Ureter (tissue), 1 donor: ENCODE data around the gene ALDOA. TPM values are rescaled to one million over a fixed set of nuclear protein-coding genes. Genes with fewer than 3 reads are reported as not detected.
A peak's percentile ranks its signal among the peaks of the same experiment; 100 is the strongest.

Experiments
- DNase-seq: peaks from one replicate; pipeline ENCODE4 v3.0.0-alpha.2; 2020; ENCODE audit warnings: low spot score
- total RNA-seq: library from RNA; stranded (reverse); gene quantifications from one replicate; pipeline ENCODE4 v1.2.4, GENCODE V29; 2023
- donor health status: DM: yes; HTN: yes; CAD: no.

The ALDOA gene
- total RNA-seq, 1 donor from 2014 or later = 1,279 TPM

DNA sequence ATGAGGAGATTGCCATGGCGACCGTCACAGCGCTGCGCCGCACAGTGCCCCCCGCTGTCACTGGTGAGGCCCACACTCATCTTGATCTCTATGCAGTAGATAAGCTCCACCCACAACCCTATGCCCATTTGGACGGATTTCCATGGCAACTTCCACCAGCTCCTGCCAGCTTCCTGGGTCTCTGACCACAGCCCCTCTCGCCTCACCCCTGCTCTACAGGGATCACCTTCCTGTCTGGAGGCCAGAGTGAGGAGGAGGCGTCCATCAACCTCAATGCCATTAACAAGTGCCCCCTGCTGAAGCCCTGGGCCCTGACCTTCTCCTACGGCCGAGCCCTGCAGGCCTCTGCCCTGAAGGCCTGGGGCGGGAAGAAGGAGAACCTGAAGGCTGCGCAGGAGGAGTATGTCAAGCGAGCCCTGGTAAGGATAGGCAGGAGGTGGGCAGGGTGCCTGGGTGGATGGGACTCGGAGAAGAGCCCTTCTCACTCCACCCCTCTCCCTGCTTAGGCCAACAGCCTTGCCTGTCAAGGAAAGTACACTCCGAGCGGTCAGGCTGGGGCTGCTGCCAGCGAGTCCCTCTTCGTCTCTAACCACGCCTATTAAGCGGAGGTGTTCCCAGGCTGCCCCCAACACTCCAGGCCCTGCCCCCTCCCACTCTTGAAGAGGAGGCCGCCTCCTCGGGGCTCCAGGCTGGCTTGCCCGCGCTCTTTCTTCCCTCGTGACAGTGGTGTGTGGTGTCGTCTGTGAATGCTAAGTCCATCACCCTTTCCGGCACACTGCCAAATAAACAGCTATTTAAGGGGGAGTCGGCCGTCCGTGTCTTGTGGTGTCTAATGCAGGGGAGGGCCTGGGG is 4.3 kb downstream of the ALDOA start:
- no peak for DNase-seq

GRCh38 chr16:30070490-30070889 is 4.9 kb downstream of the ALDOA start:
- no peak for DNase-seq

GRCh38 chr16:30075503-30076275 is 10.1 kb downstream of the ALDOA start, which contains the start of gene PPP4C:
TSS of gene PPP4C (plus strand) at chr16:30075994. CDS start at chr16:30076378, 384 bp downstream.
- DNase-seq = peak; percentile 92

DNA sequence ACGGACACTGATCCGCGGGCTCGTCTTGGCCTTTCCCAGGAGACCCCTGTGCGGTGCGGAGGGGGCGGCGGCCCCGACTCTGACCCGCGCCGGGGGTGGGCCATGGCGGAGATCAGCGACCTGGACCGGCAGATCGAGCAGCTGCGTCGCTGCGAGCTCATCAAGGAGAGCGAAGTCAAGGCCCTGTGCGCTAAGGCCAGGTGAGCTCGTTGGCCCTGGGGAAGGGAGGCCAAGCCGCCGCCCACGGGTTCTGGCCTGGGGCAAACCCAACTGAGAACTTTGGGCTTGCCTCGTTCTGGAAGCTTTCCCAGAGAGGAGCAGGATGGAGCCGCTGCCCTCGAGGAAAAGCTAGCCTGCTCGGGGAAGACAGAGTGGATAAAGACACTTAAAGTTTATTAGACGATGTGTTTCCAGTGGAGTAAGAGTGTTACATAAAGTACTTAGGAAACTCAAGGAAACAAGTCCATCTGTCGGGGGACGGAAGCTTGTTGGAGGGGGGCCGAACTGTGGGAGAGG is 10.8 kb downstream of the ALDOA start:
- DNase-seq = no peak

GRCh38 chr16:30077656-30078055 is 12.1 kb downstream of the ALDOA start:
- DNase-seq = no peak

- no peak for DNase-seq
Observed at GRCh38 chr16:30078744-30079143, 13.2 kb downstream of the ALDOA start.

DNA sequence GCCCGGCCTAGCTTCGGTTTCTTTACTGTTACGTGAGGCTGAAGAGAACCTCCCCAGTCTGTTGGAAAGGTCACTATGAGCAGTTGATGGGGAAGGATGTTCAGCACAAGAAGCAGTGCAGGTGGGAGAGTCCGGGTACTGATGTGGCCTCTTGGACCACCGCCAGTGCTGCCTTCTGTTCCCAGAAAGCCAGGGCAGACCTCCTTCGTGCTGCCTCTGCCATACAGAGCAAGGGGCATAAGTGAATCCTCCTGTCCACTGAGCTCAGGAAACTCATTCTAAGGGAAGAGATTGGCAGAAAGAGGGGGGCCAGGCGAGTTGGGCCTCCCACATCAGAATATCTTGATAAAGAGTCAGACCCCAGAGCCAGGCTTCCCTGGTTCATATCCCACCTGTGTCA is 13.9 kb downstream of the ALDOA start:
- DNase-seq = no peak

GRCh38 chr16:30082545-30083090 is 17.1 kb downstream of the ALDOA start:
- no peak for DNase-seq

GRCh38 chr16:30083216-30084055 is 17.9 kb downstream of the ALDOA start:
- no peak for DNase-seq

GRCh38 chr16:30084096-30084815 is 18.7 kb downstream of the ALDOA start:
- no peak for DNase-seq

- DNase-seq = no peak
Observed at GRCh38 chr16:30084816-30085159, 19.2 kb downstream of the ALDOA start.

DNA sequence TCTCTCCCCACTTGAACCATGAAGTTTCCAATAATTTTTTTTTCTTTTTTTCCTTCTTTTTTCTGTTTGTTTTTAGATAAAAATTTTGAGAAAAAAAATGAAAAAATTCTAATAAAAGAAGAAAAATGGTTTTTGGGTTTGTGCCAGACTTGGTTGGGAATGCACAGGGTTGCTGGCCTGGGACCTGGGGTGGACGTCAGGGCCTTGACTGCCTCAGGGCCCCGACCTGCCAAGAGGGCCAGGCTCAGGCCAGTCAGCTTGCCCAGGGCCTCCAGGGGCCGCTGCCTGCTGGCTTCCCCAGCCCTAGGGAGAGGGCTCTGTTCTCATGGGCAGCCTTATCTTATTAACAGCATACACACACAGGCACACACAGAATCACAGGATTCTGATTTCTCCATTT is 19.7 kb downstream of the ALDOA start:
- no peak for DNase-seq

DNA sequence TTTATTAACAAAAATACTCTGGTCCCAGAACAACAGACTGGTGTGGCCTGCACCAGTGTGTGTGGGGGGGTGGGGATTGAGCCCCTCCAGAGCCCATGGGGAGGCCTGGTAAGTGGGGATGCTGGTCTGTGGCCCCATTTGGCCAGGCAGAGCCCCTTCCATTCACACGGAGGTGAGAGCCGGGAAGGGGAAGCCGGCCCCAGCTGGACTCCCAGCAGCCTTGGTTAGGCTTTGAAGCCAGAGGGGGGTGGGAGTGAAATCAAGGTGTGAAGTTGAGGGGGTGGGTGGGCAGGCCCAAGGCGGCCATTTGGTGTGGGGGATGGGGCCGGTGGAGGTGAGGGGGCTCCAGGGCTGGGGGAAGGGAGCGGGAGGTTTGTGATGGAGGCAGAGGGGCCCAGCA is 20.3 kb downstream of the ALDOA start:
- no peak for DNase-seq

DNA sequence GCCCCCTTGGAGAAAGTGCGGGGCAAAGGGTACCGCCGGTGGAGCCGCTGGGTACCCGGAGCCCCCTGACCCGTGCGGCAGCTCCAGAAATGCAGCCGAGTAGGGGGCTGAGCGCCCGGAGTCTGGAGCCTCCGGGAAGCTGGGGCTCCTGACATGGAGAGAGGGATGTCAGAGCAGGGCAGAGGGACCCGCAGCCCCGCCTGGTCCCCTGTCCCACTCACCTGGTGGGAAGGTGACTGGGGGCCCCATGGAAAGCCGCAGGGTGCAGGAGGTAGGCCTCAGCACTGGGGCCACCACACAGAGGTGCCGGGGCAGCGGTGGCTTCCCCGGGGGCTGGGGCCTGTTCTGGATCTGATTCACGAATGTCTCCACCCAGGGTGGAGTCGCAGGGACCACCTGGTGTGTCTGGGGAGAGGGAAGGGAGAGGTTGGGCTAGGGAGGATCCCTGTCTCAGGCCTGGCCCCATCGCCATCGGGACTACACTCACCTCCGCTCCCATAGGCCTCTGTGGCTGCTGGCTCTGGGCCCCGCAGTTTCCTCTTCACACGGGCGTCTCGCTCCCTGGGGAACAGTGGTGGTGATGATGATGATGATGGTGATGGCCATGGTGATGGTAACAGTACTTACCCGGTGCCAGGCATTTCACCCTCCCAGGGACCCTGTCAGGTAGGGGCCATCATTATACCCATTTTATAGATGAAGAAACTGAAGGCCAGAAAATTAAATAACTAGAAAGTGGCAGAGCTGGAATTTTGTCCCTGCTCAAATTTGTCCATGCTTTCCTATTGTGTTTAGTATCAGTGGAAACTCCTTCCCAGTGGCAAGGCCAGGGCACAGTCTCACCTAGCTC is 21.0 kb downstream of the ALDOA start:
- no peak for DNase-seq

GRCh38 chr16:30087181-30087898 is 21.8 kb downstream of the ALDOA start:
- no peak for DNase-seq

- no peak for DNase-seq
Observed at GRCh38 chr16:30088237-30088831, 22.8 kb downstream of the ALDOA start.

GRCh38 chr16:30088832-30089624 is 23.5 kb downstream of the ALDOA start:
- DNase-seq = no peak
